HEK293 (cell line): ENCODE data around the gene KCNQ2.

ENCODE experiments used
- CTCF ChIA-PET: fragments of 350-600 bp; formaldehyde crosslinking; extraction: SDS; loops from one replicate; lab custom pipeline; 2021; ENCODE audit warnings: antibody characterized with exemption; lab: Yijun Ruan, JAX
- POLR2A ChIA-PET: fragments of 300-600 bp; formaldehyde crosslinking; extraction: SDS; loops from one replicate; lab custom pipeline; 2020; ENCODE audit warnings: antibody characterized with exemption, inconsistent platforms; lab: Yijun Ruan, JAX
- H3K27ac ChIP-seq: fragments of 200-500 bp; sonication (Bioruptor generic); 2 replicates; pipeline ENCODE4 v1.5.1; 2014; ENCODE audit warnings: low read depth, low read length, control low read depth, inconsistent platforms; ENCODE audit errors: extremely low read depth
- H3K36me3 ChIP-seq, 2 experiments: fragments of 200-500 bp in 1 of 2; sonication (Bioruptor generic) in 1 of 2; 1 replicate in 1 of 2; 2 replicates in 1 of 2; pipeline ENCODE4 v1.5.1; 2014 to 2017; ENCODE audit warnings: inconsistent platforms in 2 of 2, low read length in 2 of 2; ENCODE audit not compliant: control insufficient read depth in 2 of 2, insufficient read depth in 1 of 2
- H3K4me1 ChIP-seq: fragments of 200-500 bp; sonication (Bioruptor generic); 2 replicates; pipeline ENCODE4 v1.5.1; 2014; ENCODE audit warnings: mild to moderate bottlenecking, low read length, inconsistent platforms; ENCODE audit not compliant: control insufficient read depth, insufficient read depth
- H3K4me3 ChIP-seq: 2 replicates; pipeline ENCODE4 v1.5.1; 2011; ENCODE audit warnings: low read depth, mild to moderate bottlenecking, control low read depth, low read length, moderate library complexity
- H3K9me3 ChIP-seq: fragments of 200-500 bp; sonication (Bioruptor generic); 2 replicates; pipeline ENCODE4 v1.5.1; 2014; ENCODE audit warnings: low read depth, low read length, inconsistent platforms; ENCODE audit not compliant: control insufficient read depth, insufficient read depth
- GLIS1 ChIP-seq: fragments of 450-650 bp; formaldehyde crosslinking; IDR thresholded peaks from 2 replicates; pipeline ENCODE4 v1.5.1; 2016; ENCODE audit warnings: missing biosample characterization, missing genetic modification characterization
- GLIS2 ChIP-seq: fragments of 450-650 bp; formaldehyde crosslinking; IDR thresholded peaks from 2 replicates; pipeline ENCODE4 v1.5.1; 2016; ENCODE audit warnings: missing biosample characterization, missing genetic modification characterization
- HOXC10 ChIP-seq: sonication (generic); formaldehyde crosslinking; IDR thresholded peaks from 2 replicates; pipeline ENCODE4 v1.8.1; 2023; ENCODE audit warnings: mild to moderate bottlenecking, missing genetic modification reagents
- KLF17 ChIP-seq: fragments of 450-650 bp; formaldehyde crosslinking; IDR thresholded peaks from 2 replicates; pipeline ENCODE4 v1.5.1; 2016; ENCODE audit warnings: missing biosample characterization, missing genetic modification characterization
- MYNN ChIP-seq: fragments of 450-650 bp; formaldehyde crosslinking; IDR thresholded peaks from 2 replicates; pipeline ENCODE4 v1.5.1; 2016; ENCODE audit warnings: missing biosample characterization, missing genetic modification characterization, borderline replicate concordance
- PBX3 ChIP-seq: sonication (generic); formaldehyde crosslinking; IDR thresholded peaks from 2 replicates; pipeline ENCODE4 v1.8.1; 2022; ENCODE audit warnings: mild to moderate bottlenecking, moderate library complexity, missing genetic modification reagents
- PRDM1 ChIP-seq: fragments of 450-650 bp; formaldehyde crosslinking; IDR thresholded peaks from 2 replicates; pipeline ENCODE4; 2016; ENCODE audit warnings: missing biosample characterization, missing genetic modification characterization
- PRDM10 ChIP-seq: fragments of 450-650 bp; formaldehyde crosslinking; IDR thresholded peaks from 2 replicates; pipeline ENCODE4 v1.5.1; 2016; ENCODE audit warnings: missing biosample characterization, missing genetic modification characterization
- PRDM2 ChIP-seq: fragments of 450-650 bp; formaldehyde crosslinking; IDR thresholded peaks from 2 replicates; pipeline ENCODE4 v1.5.1; 2016; ENCODE audit warnings: missing biosample characterization, missing genetic modification characterization, borderline replicate concordance
- ZNF169 ChIP-seq: fragments of 450-650 bp; formaldehyde crosslinking; IDR thresholded peaks from 2 replicates; pipeline ENCODE4 v1.5.1; 2016; ENCODE audit warnings: missing biosample characterization, missing genetic modification characterization
- ZNF184 ChIP-seq: fragments of 450-650 bp; IDR thresholded peaks from 2 replicates; pipeline ENCODE4 v1.5.1; 2018; ENCODE audit warnings: missing biosample characterization, mild to moderate bottlenecking, missing genetic modification characterization
- ZNF211 ChIP-seq: fragments of 450-650 bp; formaldehyde crosslinking; IDR thresholded peaks from 2 replicates; pipeline ENCODE4 v1.5.1; 2016; ENCODE audit warnings: low read depth, missing biosample characterization, missing genetic modification characterization
- ZNF391 ChIP-seq: fragments of 450-650 bp; formaldehyde crosslinking; IDR thresholded peaks from 2 replicates; pipeline ENCODE4 v1.5.1; 2016; ENCODE audit warnings: low read depth, missing biosample characterization, missing genetic modification characterization, borderline replicate concordance
- ZNF530 ChIP-seq: fragments of 450-650 bp; formaldehyde crosslinking; IDR thresholded peaks from 2 replicates; pipeline ENCODE4 v1.5.1; 2016; ENCODE audit warnings: low read depth, missing biosample characterization, missing genetic modification characterization
- ZNF544 ChIP-seq: fragments of 450-650 bp; formaldehyde crosslinking; IDR thresholded peaks from 2 replicates; pipeline ENCODE4 v1.5.0; 2017; ENCODE audit warnings: missing biosample characterization, missing genetic modification characterization
- ZNF549 ChIP-seq: fragments of 450-650 bp; IDR thresholded peaks from 2 replicates; pipeline ENCODE4 v1.5.1; 2018; ENCODE audit warnings: missing biosample characterization, missing genetic modification characterization, mild to moderate bottlenecking, inconsistent platforms, moderate library complexity
- ZNF596 ChIP-seq: fragments of 450-650 bp; IDR thresholded peaks from 2 replicates; pipeline ENCODE4 v1.5.0; 2018; ENCODE audit warnings: missing biosample characterization, mild to moderate bottlenecking, missing genetic modification characterization, moderate library complexity
- ZNF600 ChIP-seq: fragments of 450-650 bp; formaldehyde crosslinking; IDR thresholded peaks from 2 replicates; pipeline ENCODE4 v1.5.1; 2016; ENCODE audit warnings: missing biosample characterization, missing genetic modification characterization
- ZNF610 ChIP-seq: fragments of 450-650 bp; formaldehyde crosslinking; IDR thresholded peaks from 2 replicates; pipeline ENCODE4 v1.5.1; 2016; ENCODE audit warnings: missing biosample characterization, missing genetic modification characterization, borderline replicate concordance
- ZNF704 ChIP-seq: fragments of 450-650 bp; formaldehyde crosslinking; IDR thresholded peaks from 2 replicates; pipeline ENCODE4 v1.5.1; 2016; ENCODE audit warnings: missing biosample characterization, missing genetic modification characterization
- ZNF747 ChIP-seq: fragments of 450-650 bp; formaldehyde crosslinking; IDR thresholded peaks from 2 replicates; pipeline ENCODE4 v1.5.1; 2016; ENCODE audit warnings: missing biosample characterization, missing genetic modification characterization
- ZNF837 ChIP-seq: fragments of 450-650 bp; formaldehyde crosslinking; IDR thresholded peaks from 2 replicates; pipeline ENCODE4 v1.5.1; 2016; ENCODE audit warnings: missing biosample characterization, missing genetic modification characterization
- ZSCAN5A ChIP-seq: fragments of 450-650 bp; formaldehyde crosslinking; IDR thresholded peaks from 2 replicates; pipeline ENCODE4 v1.5.1; 2016; ENCODE audit warnings: missing biosample characterization, missing genetic modification characterization

KCNQ2 gene

GRCh38 chr20:63431944-63432343 lies 40.5 kb downstream of the KCNQ2 start (continued):
- TF ChIP-seq PRDM2 (no peak), ZNF704 (tag by site-specific recombination) (no peak), ZNF391 (tag by site-specific recombination) (no peak), ZNF169 (tag by site-specific recombination) (no peak), PRDM1 (no peak), ZNF610 (no peak), ZNF530 (tag by site-specific recombination) (no peak), ZNF549 (tag by site-specific recombination) (no peak)

- Histone ChIP-seq H3K27ac (no peak overlapping the region), H3K9me3 (no peaks in the 10 kb centered on the region), H3K4me1 (no peaks in the 10 kb centered on the region), H3K4me3 (no peak overlapping the region), H3K36me3 (no peaks in the 10 kb centered on the region)
- ChIA-PET POLR2A (no interaction called here), CTCF (no interaction called here)
- TF ChIP-seq PRDM10 (no peak), ZNF596 (tag by site-specific recombination) (no peak), GLIS2 (tag by site-specific recombination) (peak; percentile 26; the same call in 1 of the 2 replicates), ZNF544 (no peak), ZNF837 (tag by site-specific recombination) (no peak), GLIS1 (tag by site-specific recombination) (0 out of 2 replicates have a peak, but pooled peaks have one; percentile 16), ZNF211 (no peak), ZNF184 (no peak), HOXC10 (CRISPR knock-in tag) (no peak), ZSCAN5A (tag by site-specific recombination) (no peak), ZNF747 (tag by site-specific recombination) (no peak), PBX3 (CRISPR knock-in tag) (no peak), ZNF600 (tag by site-specific recombination) (no peak), KLF17 (tag by site-specific recombination) (no peak), MYNN (tag by site-specific recombination) (no peak), PRDM1 (no peak)
Measured at GRCh38 chr20:63430891-63431290, 41.6 kb downstream of the KCNQ2 start.
